Glutamatergic neuron (in vitro differentiated cells): ENCODE data around the gene GLB1L. TPM values are rescaled to one million over a fixed set of nuclear protein-coding genes. Genes with fewer than 3 reads are reported as not detected.
"Not testable (repeated sequence)": the region's sequence is repeated elsewhere in the genome, so short reads cannot be mapped to it uniquely, and the experiment has no call there.

Experiments
- DNase-seq: peaks from one replicate; pipeline ENCODE4 v3.0.0; 2022
- H3K27ac Mint-ChIP-seq: one replicate; pipeline ENCODE4 v1.8.0; 2020; ENCODE audit warnings: mild to moderate bottlenecking, mixed read lengths, inconsistent platforms; ENCODE audit not compliant: unreplicated experiment
- H3K27me3 Mint-ChIP-seq: one replicate; pipeline ENCODE4 v1.8.0; 2020; ENCODE audit warnings: mild to moderate bottlenecking, moderate library complexity, mixed read lengths, inconsistent platforms; ENCODE audit not compliant: unreplicated experiment
- H3K36me3 Mint-ChIP-seq: one replicate; pipeline ENCODE4 v1.8.0; 2020; ENCODE audit warnings: mild to moderate bottlenecking, mixed read lengths, inconsistent platforms; ENCODE audit not compliant: unreplicated experiment
- H3K4me1 Mint-ChIP-seq: one replicate; pipeline ENCODE4 v1.8.0; 2020; ENCODE audit warnings: mild to moderate bottlenecking, low read depth, mixed read lengths, inconsistent platforms; ENCODE audit not compliant: unreplicated experiment
- H3K4me3 Mint-ChIP-seq: one replicate; pipeline ENCODE4 v1.8.0; 2020; ENCODE audit warnings: mild to moderate bottlenecking, mixed read lengths, inconsistent platforms; ENCODE audit not compliant: unreplicated experiment
- H3K9me3 Mint-ChIP-seq: one replicate; pipeline ENCODE4 v1.8.0; 2020; ENCODE audit warnings: mild to moderate bottlenecking, moderate library complexity, mixed read lengths, inconsistent platforms; ENCODE audit not compliant: unreplicated experiment
- CTCF ChIP-seq: fragments of 200-600 bp; sonication (generic); IDR thresholded peaks from one replicate; pipeline ENCODE4 v1.5.0; 2021; ENCODE audit not compliant: partially characterized antibody, unreplicated experiment
- total RNA-seq: library from RNA; stranded (reverse); fragmentation: NEBNext Ultra II Directional; extraction: Animal tissue kit (Norgen Biotek cat#: 25700); gene quantifications from one replicate; pipeline ENCODE4 v1.2.1, GENCODE V29; 2021; ENCODE audit not compliant: unreplicated experiment

GLB1L gene
- total RNA-seq, 1 donor from 2014 or later = 6.2 TPM

DNA sequence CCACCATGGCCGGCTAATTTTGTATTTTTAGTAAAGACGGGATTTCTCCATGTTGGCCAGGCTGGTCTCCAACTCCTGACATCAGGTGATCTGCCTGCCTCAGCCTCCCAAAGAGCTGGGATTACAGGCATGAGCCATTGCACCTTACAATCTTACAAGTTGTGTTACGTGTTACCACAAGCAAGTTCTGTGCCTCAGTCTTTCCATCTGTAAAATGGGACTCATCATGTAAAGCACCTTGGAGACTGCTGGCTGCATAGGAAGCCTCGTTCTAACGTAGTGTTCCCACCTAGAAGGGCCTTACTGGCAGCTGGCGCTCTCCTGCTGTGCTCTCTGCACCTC lies 43.9 kb upstream of the GLB1L start:
- H3K27ac Mint-ChIP-seq = no peak overlapping the region
- H3K4me1 Mint-ChIP-seq = peaks cover 9% of the 10 kb centered on the region
- H3K27me3 Mint-ChIP-seq = peaks cover 3% of the 10 kb centered on the region
- no peaks in the 10 kb centered on the region for H3K36me3 Mint-ChIP-seq
- no peak overlapping the region for H3K4me3 Mint-ChIP-seq
- no peak for DNase-seq
- H3K9me3 Mint-ChIP-seq = peaks cover 4% of the 10 kb centered on the region
- no peak for TF ChIP-seq CTCF

DNA sequence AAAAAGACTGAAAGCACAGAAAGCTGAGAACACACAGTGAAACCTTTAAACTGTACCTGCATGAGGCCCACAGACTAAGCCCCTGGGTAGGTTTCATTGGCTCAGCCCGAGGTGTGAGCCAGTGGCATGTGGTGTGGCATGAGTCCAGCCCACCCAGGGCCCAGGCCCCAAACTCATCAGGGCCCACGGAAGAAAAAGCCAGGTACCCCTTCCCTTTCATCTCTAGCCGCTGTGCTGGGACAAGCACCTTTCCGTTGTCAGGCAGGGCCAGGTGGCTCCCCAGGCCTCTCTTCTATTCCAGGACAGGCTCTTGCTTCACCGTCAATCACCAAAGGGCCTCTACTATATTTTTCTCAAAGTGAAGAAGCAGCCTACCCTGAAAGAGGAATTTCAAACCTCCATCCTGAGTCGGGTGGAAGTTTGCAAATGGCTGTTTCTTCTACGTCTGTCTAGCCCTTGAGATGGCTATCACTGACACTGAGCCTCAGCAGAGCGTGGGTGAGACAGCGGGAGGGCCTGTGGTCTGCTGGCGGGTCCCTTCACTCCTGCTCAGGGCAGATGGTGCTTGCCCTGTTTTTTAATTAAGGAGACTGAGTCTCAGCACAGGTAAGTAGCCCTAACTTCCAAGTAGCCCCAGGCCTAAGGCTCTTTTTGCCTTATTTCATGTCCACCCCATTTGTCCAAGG lies 42.5 kb upstream of the GLB1L start:
- Mint-ChIP-seq H3K27ac (no peak overlapping the region), H3K4me1 (peaks cover 12% of the 10 kb centered on the region), H3K9me3 (peaks cover 2% of the 10 kb centered on the region), H3K4me3 (no peak overlapping the region), H3K27me3 (no peaks in the 10 kb centered on the region), H3K36me3 (no peaks in the 10 kb centered on the region)
- DNase-seq = no peak
- TF ChIP-seq CTCF = no peak

GRCh38 chr2:219287116-219287440 lies 41.8 kb upstream of the GLB1L start:
- DNase-seq, H3K36me3 Mint-ChIP-seq, H3K27me3 Mint-ChIP-seq, H3K27ac Mint-ChIP-seq, H3K9me3 Mint-ChIP-seq, H3K4me3 Mint-ChIP-seq: not testable (repeated sequence)
- peaks cover 13% of the 10 kb centered on the region for H3K4me1 Mint-ChIP-seq

- H3K9me3 Mint-ChIP-seq = peaks cover 2% of the 10 kb centered on the region
Observed at GRCh38 chr2:219286436-219287115, 41.3 kb upstream of the GLB1L start.

GRCh38 chr2:219285894-219286425 lies 40.7 kb upstream of the GLB1L start:
- Mint-ChIP-seq H3K27me3 (no peaks in the 10 kb centered on the region), H3K27ac (no peak overlapping the region), H3K4me3 (peak overlapping the region; percentile 18), H3K9me3 (peaks cover 2% of the 10 kb centered on the region), H3K4me1 (peaks cover 19% of the 10 kb centered on the region), H3K36me3 (no peaks in the 10 kb centered on the region)
- TF ChIP-seq CTCF = no peak
- DNase-seq = peak; percentile 73

More at GRCh38 chr2:219286436-219287115, 41.3 kb upstream of the GLB1L start:
- no peak for TF ChIP-seq CTCF
- DNase-seq = no peak
- H3K4me3 Mint-ChIP-seq = peak overlapping the region; percentile 18
- peaks cover 14% of the 10 kb centered on the region for H3K4me1 Mint-ChIP-seq
- no peaks in the 10 kb centered on the region for H3K36me3 Mint-ChIP-seq
- no peaks in the 10 kb centered on the region for H3K27me3 Mint-ChIP-seq
- H3K27ac Mint-ChIP-seq = no peak overlapping the region
